GM19099 (cell line): ENCODE results near the gene SPHK1.

Experiments
- POLR2A ChIP-seq: IDR thresholded peaks from 3 replicates; pipeline ENCODE4 v1.6.1; 2011; ENCODE audit warnings: low read depth; ENCODE audit not compliant: insufficient read length; ENCODE audit errors: extremely low read depth

Gene SPHK1

DNA sequence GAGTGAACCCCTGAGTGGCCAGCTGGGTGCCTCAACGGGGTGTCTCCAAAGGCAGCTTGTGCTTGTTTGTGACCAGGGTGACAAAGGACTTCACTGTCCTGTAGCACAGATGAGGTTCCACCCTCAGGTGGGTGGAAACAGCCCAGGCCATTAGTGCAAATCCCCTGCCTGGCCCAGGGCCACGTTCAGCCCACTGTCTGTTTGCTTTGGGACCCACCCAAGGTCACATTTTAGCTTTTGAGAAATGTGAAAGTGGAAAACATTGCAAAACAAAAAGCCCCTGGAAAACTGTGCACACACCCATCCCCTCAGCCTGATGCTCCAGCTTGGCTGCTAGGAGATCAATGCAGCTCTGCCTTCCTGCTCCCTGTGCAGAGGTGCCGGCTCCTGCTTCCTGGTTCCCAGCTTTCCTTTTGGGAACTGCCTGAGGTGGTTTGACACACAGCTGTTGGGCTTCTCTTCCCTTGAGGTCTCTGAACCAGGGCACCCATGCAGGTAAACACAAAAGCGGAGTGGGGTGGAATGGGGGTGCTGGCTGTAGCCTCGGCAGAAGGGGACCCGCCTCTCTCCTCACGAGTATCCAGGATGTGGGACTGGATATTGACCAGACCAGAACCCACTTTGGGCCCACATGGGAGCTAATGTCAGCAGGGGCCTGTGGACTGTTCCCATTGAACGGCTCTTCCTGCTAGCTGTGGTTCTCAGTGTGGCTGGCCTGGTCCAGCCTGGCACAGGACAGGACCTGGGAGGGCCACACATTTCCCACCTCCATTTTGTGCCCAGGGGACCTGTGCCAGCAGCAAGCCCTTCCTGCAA lies 7.9 kb upstream of the SPHK1 start:
- TF ChIP-seq POLR2A = no peak

GRCh38 chr17:76378548-76379274 lies 5.7 kb upstream of the SPHK1 start:
- no peak for TF ChIP-seq POLR2A

DNA sequence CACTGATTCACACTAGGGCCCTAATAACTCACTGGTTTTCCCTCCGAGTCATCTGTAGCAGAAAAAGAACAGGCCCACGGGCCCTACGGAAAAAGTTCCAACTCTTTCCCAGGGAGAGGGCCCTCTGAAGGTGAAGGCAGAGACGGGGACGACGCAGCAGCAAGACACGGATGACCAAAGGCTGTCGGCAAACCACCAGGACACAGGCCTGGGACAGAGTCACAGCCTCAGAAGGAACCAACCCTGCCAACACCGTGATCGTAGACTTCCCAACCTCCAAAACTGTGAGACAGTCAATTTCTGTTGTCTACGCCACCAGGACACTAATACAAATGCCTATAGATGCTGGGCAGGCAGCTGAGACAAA lies 5.2 kb upstream of the SPHK1 start:
- TF ChIP-seq POLR2A = no peak

DNA sequence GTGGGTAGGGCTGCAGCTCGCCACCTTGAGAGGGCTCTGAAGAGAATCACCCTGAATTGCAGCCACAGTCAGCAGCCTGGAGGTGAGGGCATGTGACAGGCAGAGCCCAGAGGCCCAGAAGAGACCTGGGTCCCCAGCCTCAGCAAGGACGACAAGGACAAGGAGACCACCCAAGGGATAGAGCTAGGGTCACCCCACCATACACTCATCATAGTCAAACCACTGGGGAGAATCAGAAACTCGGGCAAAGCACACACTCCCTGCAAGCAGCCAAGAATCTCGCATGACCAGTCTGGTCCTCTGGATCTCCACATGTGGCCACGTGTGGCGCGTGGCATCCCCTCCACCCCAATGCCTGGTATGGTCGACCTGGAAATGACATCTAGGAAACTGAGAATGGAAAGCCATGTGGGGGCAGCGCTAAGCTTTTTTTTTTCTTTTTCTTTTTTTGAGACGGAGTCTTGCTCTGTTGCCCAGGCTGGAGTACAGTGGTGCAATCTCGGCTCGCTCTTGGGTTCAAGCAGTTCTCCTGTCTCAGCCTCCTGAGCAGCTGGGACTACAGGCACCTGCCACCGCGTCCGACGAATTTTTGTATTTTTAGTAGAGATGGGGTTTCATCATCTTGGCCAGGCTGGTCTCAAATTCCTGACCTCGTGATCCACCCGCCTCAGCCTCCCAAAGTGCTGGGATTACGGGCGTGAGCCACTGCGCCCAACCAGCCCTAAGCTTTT lies 4.6 kb upstream of the SPHK1 start:
- TF ChIP-seq POLR2A = no peak

DNA sequence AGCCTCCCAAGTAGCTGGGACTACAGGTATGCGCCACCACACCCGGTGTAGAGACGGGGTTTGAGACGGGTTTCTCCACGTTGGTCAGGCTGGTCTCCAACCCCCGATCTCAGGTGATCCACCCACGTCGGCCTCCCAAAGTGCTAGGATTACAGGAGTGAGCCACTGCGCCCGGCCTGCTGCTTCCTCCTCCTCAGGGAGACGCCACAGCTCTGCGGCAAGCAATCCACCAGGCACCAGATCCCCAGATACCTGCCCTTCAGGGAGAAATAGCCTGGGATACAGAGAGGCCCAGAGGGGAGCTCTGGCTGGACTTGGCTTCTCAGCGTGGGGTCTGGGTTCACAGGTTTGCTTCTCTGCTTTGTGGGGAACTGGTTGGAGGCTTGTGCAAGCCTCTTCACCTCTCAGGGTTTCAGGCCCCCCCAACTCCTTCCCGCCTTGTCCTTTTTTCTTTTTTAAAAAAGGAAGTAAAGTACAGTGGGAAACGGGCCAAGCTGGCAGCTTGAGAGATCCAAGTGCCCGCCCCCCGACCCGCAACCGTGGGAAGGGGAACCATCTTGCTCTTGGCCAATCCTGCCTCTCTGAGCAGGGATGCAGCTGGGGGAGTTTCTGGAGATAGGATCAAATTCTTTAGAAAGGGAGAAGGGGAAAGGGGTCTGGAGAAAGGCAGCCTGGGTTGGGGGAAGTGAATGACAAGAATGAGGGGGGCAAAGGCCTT lies 2.6 kb upstream of the SPHK1 start:
- no peak for TF ChIP-seq POLR2A

DNA sequence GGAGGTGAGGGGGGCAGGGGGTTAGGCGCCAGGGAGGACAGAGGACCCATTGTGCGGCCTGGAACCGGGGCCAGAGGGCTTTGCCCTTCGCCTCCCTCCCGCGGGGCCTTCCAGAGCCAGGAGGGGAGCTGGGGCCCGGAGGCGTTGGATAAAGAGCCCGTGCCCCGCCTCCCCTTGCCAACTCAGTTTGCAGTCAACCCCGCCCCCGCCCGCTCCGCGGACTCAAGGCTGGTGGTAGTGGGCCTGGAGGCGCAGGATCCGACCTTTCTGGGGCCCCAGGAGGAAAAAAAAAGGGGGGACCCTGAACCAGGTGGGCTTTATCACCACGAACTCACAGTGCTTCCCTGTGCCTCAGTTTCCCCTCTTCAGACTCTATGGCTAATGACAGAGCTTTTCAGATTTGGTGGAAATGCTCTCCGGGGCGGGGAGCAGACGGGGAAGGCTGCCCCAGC lies 2.0 kb upstream of the SPHK1 start:
- TF ChIP-seq POLR2A = no peak

GRCh38 chr17:76382803-76383545 lies 1.4 kb upstream of the SPHK1 start:
- TF ChIP-seq POLR2A = no peak

- no peak for TF ChIP-seq POLR2A
These were observed 725 bp upstream of the SPHK1 start for GRCh38 chr17:76383546-76384221.

DNA sequence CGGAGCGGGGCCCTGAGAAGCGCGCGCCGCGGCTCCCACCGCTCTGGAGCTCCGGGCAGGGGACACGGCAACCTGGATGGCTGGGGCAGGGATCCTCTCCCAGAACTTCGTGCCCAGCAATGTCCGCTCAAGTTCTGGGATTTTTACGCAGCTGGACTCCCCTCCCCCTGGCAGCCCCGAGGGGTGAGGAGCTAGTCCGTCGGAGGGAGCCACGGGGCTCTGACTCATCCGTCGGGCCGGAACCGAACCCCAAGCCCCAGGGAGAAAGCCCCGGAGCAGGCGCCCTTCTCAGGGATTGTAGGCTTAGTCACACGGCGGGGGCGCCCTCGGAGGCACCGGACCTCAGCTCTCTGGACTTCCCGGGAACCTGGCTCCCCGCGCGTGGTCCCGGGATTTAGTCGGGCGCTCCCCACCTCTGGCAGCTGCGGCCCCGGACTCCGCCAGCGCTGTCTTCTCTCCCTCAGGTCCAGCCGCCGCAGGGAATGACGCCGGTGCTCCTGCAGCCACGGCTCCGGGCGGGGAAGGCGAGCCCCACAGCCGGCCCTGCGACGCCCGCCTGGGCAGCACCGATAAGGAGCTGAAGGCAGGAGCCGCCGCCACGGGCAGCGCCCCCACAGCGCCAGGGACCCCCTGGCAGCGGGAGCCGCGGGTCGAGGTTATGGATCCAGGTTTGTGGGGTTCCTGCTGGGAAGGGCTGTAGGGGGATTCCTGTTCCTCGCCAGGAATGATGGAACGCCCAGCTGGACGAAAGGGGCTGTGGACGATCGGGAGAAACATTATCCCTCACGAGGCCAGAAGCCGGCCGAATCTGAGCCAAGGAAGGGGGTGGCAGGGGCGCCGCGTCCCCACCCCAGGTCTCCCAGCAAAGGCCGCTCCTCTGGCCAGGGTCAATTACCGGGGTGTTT lies 830 bp downstream of the SPHK1 start:
- TF ChIP-seq POLR2A = no peak

- no peak for TF ChIP-seq POLR2A
These were observed 1.7 kb downstream of the SPHK1 start for GRCh38 chr17:76385892-76386786.

GRCh38 chr17:76386966-76387765 lies 2.8 kb downstream of the SPHK1 start:
- TF ChIP-seq POLR2A = no peak
